ENCODE data around the gene LMO3. TPM values are rescaled to one million over a fixed set of nuclear protein-coding genes. Genes with fewer than 3 reads are reported as not detected.

LMO3 gene
- total and polyA plus RNA-seq, 2 of the 8 experiments (the other 6 are each of a cell fraction or from before 2014, with no cell fraction given): 4.7 to 16.7 TPM

DNA sequence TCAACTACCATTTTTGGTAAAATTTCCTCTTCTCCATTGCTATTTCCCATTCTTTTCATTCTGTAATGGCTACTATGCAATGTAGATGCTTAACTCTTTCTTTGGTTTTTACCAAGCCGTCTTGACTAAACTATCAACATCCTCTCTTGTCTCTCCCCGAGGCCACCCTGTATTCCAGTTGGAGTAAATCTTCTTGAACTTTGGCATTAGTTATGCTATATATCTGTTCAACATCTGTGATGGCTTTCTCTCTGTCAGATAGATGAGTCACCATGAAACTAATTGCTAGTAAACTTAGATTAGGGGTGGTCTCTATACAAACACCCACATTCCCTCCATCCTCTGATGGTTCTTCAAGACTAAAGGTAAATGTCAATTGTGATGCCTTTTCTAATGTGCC, 63.4 kb downstream of the LMO3 start (continued):
- TF ChIP-seq CBX8 (IDR thresholded peaks at IDR 0.05; ENCODE audit: borderline replicate concordance, low read depth, low read length) (no peak), NANOG (IDR thresholded peaks at IDR 0.05; ENCODE audit: insufficient read depth, low read depth, low read length, poor library complexity, severe bottlenecking) (no peak), RXRA (IDR thresholded peaks at IDR 0.05; ENCODE audit: insufficient read depth, low read depth, low read length) (no peak), CBX5 (IDR thresholded peaks at IDR 0.05; ENCODE audit: low read depth, low read length) (no peak), BCL11A (IDR thresholded peaks at IDR 0.05; ENCODE audit: low read depth in 2 of 2, low read length in 2 of 2) (no peak), RAD21 (IDR thresholded peaks at IDR 0.05 in 1 of 2, conservative IDR thresholded peaks at IDR 0.05 in 1 of 2; ENCODE audit: low read depth in 2 of 2, low read length in 2 of 2) (no peak), SIN3A (conservative IDR thresholded peaks at IDR 0.05 in 1 of 2, IDR thresholded peaks at IDR 0.05 in 1 of 2; ENCODE audit: low read depth in 1 of 2, low read length in 2 of 2) (no peak), YY1 (IDR thresholded peaks at IDR 0.05; ENCODE audit: low read depth, low read length) (no peak)
- TF ChIP-seq, protein P1, sequence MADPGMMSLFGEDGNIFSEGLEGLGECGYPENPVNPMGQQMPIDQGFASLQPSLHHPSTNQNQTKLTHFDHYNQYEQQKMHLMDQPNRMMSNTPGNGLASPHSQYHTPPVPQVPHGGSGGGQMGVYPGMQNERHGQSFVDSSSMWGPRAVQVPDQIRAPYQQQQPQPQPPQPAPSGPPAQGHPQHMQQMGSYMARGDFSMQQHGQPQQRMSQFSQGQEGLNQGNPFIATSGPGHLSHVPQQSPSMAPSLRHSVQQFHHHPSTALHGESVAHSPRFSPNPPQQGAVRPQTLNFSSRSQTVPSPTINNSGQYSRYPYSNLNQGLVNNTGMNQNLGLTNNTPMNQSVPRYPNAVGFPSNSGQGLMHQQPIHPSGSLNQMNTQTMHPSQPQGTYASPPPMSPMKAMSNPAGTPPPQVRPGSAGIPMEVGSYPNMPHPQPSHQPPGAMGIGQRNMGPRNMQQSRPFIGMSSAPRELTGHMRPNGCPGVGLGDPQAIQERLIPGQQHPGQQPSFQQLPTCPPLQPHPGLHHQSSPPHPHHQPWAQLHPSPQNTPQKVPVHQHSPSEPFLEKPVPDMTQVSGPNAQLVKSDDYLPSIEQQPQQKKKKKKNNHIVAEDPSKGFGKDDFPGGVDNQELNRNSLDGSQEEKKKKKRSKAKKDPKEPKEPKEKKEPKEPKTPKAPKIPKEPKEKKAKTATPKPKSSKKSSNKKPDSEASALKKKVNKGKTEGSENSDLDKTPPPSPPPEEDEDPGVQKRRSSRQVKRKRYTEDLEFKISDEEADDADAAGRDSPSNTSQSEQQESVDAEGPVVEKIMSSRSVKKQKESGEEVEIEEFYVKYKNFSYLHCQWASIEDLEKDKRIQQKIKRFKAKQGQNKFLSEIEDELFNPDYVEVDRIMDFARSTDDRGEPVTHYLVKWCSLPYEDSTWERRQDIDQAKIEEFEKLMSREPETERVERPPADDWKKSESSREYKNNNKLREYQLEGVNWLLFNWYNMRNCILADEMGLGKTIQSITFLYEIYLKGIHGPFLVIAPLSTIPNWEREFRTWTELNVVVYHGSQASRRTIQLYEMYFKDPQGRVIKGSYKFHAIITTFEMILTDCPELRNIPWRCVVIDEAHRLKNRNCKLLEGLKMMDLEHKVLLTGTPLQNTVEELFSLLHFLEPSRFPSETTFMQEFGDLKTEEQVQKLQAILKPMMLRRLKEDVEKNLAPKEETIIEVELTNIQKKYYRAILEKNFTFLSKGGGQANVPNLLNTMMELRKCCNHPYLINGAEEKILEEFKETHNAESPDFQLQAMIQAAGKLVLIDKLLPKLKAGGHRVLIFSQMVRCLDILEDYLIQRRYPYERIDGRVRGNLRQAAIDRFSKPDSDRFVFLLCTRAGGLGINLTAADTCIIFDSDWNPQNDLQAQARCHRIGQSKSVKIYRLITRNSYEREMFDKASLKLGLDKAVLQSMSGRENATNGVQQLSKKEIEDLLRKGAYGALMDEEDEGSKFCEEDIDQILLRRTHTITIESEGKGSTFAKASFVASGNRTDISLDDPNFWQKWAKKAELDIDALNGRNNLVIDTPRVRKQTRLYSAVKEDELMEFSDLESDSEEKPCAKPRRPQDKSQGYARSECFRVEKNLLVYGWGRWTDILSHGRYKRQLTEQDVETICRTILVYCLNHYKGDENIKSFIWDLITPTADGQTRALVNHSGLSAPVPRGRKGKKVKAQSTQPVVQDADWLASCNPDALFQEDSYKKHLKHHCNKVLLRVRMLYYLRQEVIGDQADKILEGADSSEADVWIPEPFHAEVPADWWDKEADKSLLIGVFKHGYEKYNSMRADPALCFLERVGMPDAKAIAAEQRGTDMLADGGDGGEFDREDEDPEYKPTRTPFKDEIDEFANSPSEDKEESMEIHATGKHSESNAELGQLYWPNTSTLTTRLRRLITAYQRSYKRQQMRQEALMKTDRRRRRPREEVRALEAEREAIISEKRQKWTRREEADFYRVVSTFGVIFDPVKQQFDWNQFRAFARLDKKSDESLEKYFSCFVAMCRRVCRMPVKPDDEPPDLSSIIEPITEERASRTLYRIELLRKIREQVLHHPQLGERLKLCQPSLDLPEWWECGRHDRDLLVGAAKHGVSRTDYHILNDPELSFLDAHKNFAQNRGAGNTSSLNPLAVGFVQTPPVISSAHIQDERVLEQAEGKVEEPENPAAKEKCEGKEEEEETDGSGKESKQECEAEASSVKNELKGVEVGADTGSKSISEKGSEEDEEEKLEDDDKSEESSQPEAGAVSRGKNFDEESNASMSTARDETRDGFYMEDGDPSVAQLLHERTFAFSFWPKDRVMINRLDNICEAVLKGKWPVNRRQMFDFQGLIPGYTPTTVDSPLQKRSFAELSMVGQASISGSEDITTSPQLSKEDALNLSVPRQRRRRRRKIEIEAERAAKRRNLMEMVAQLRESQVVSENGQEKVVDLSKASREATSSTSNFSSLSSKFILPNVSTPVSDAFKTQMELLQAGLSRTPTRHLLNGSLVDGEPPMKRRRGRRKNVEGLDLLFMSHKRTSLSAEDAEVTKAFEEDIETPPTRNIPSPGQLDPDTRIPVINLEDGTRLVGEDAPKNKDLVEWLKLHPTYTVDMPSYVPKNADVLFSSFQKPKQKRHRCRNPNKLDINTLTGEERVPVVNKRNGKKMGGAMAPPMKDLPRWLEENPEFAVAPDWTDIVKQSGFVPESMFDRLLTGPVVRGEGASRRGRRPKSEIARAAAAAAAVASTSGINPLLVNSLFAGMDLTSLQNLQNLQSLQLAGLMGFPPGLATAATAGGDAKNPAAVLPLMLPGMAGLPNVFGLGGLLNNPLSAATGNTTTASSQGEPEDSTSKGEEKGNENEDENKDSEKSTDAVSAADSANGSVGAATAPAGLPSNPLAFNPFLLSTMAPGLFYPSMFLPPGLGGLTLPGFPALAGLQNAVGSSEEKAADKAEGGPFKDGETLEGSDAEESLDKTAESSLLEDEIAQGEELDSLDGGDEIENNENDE (IDR thresholded peaks at IDR 0.05; ENCODE audit: insufficient replicate concordance, low read length): no peak

Measured in H1 (cell line).